GM19328 (cell line): ENCODE results near the gene CDCP2.

Source experiments
- ATAC-seq: cut with Tn5 transposase; IDR thresholded peaks from one replicate; pipeline ENCODE4 v1.9.1; 2021; ENCODE audit warnings: mild to moderate bottlenecking, moderate library complexity; ENCODE audit not compliant: unreplicated experiment

The CDCP2 gene

GRCh38 chr1:54137534-54138061, 15.2 kb downstream of the CDCP2 start:
- ATAC-seq, result no peak

GRCh38 chr1:54136963-54137533, 15.8 kb downstream of the CDCP2 start:
- no peak for ATAC-seq

GRCh38 chr1:54136269-54136896, 16.4 kb downstream of the CDCP2 start:
- no peak for ATAC-seq

GRCh38 chr1:54135436-54136120, 17.2 kb downstream of the CDCP2 start:
- no peak for ATAC-seq

- no peak for ATAC-seq
Measured at GRCh38 chr1:54134295-54134694, 18.5 kb downstream of the CDCP2 start.

- ATAC-seq, result no peak
Measured at GRCh38 chr1:54132495-54132894, 20.3 kb downstream of the CDCP2 start.

GRCh38 chr1:54131419-54131818, 21.4 kb downstream of the CDCP2 start:
- ATAC-seq, result no peak

- no peak for ATAC-seq
Measured at GRCh38 chr1:54129858-54130257, 22.9 kb downstream of the CDCP2 start.

- ATAC-seq, result no peak
Measured at GRCh38 chr1:54127594-54128300, 25.1 kb downstream of the CDCP2 start.

- ATAC-seq, result no peak
Measured at GRCh38 chr1:54126271-54126815, 26.5 kb downstream of the CDCP2 start.

GRCh38 chr1:54125386-54126070, 27.3 kb downstream of the CDCP2 start:
- no peak for ATAC-seq

GRCh38 chr1:54124906-54125305, 27.9 kb downstream of the CDCP2 start:
- ATAC-seq, result no peak

- no peak for ATAC-seq
Measured at GRCh38 chr1:54124472-54124871, 28.3 kb downstream of the CDCP2 start.

- ATAC-seq, result no peak
Measured at GRCh38 chr1:54122992-54123391, 29.8 kb downstream of the CDCP2 start.

- ATAC-seq, result no peak
Measured at GRCh38 chr1:54122135-54122751, 30.6 kb downstream of the CDCP2 start.

- no peak for ATAC-seq
Measured at GRCh38 chr1:54121482-54122134, 31.2 kb downstream of the CDCP2 start.

GRCh38 chr1:54120698-54121481, 31.9 kb downstream of the CDCP2 start:
- ATAC-seq, result no peak

GRCh38 chr1:54120018-54120697, 32.6 kb downstream of the CDCP2 start:
- no peak for ATAC-seq
